Panc1 (cell line): ENCODE data around the gene RAP1GAP2. TPM values are rescaled to one million over a fixed set of nuclear protein-coding genes. Genes with fewer than 3 reads are reported as not detected.

ENCODE experiments used
- ATAC-seq: fragments of 200-7000 bp; cut with Tn5 transposase; 2 replicates; pipeline ENCODE4 v1.9.1; 2020; ENCODE audit warnings: mild to moderate bottlenecking, moderate library complexity
- BruUV-seq: library from RNA; stranded (reverse); fragments of 400-500 nt; replicated peaks from 2 replicates; lab custom pipeline; 2021; lab: Mats Ljungman, UMichigan
- CTCF ChIA-PET: fragments of 300-600 bp; sonication (Branson Sonifier 250); formaldehyde crosslinking; loops from one replicate; lab custom pipeline; 2022; ENCODE audit warnings: antibody characterized with exemption; lab: Charles Lee
- POLR2A ChIA-PET: fragments of 300-600 bp; sonication (Branson Sonifier 250); formaldehyde crosslinking; loops from one replicate; lab custom pipeline; 2022; ENCODE audit warnings: antibody characterized with exemption; lab: Charles Lee
- DNase-seq: peaks from one replicate; pipeline ENCODE4 v3.0.0-alpha.2; 2010; ENCODE audit warnings: low read depth, low spot score
- H3K27ac ChIP-seq: 2 replicates; pipeline ENCODE4 v1.5.1; 2011; ENCODE audit warnings: mild to moderate bottlenecking, low read length, inconsistent platforms
- H3K27me3 ChIP-seq: fragments of 200-500 bp; sonication (Bioruptor generic); 2 replicates; pipeline ENCODE4 v1.6.0; 2014; ENCODE audit warnings: low read length, inconsistent platforms; ENCODE audit not compliant: control insufficient read depth, insufficient read depth
- H3K36me3 ChIP-seq: fragments of 200-500 bp; sonication (Bioruptor generic); 2 replicates; pipeline ENCODE4 v1.5.1; 2014; ENCODE audit warnings: inconsistent platforms, mild to moderate bottlenecking, low read length, moderate library complexity; ENCODE audit not compliant: control insufficient read depth, insufficient read depth
- H3K4me1 ChIP-seq: 2 replicates; pipeline ENCODE4 v1.5.1; 2011; ENCODE audit warnings: inconsistent platforms, mild to moderate bottlenecking, low read length, moderate library complexity; ENCODE audit not compliant: control insufficient read depth, insufficient read depth
- H3K4me3 ChIP-seq, 2 experiments: 2 replicates each; pipeline ENCODE4 v1.5.1; 2011 to 2012; ENCODE audit warnings: low read depth in 2 of 2, low read length in 2 of 2, mild to moderate bottlenecking in 2 of 2, inconsistent platforms in 1 of 2, moderate library complexity in 1 of 2
- H3K9me3 ChIP-seq: fragments of 200-500 bp; sonication (Bioruptor generic); 2 replicates; pipeline ENCODE4 v1.5.1; 2014; ENCODE audit warnings: low read depth, mild to moderate bottlenecking, inconsistent platforms, low read length, moderate library complexity; ENCODE audit not compliant: control insufficient read depth, insufficient read depth
- CTCF ChIP-seq: fragments of 450-650 bp; IDR thresholded peaks from 2 replicates; pipeline ENCODE4 v1.5.1; 2017; ENCODE audit warnings: mild to moderate bottlenecking
- POLR2AphosphoS5 ChIP-seq: IDR thresholded peaks from 2 replicates; pipeline ENCODE4 v1.6.1; 2012; ENCODE audit warnings: mild to moderate bottlenecking, low read depth, low read length, moderate library complexity
- SIN3A ChIP-seq: IDR thresholded peaks from 2 replicates; pipeline ENCODE4 v1.6.1; 2012; ENCODE audit warnings: low read depth, mild to moderate bottlenecking, low read length, moderate library complexity, borderline replicate concordance; ENCODE audit not compliant: insufficient read depth
- TCF7L2 ChIP-seq: IDR thresholded peaks from 2 replicates; pipeline ENCODE4 v1.6.1; 2011; ENCODE audit warnings: mild to moderate bottlenecking, low read depth, low read length, inconsistent platforms
- in situ Hi-C: cut with HindIII; loops from 2 replicates; pipeline ENCODE4 v1.10.0; 2016; ENCODE audit warnings: low sequenced_read_pairs, low pct_unique_long_range_greater_than_20kb
- intact Hi-C: fragments of 100-400 bp; cut with micrococcal nuclease; formaldehyde crosslinking; loops from one replicate; pipeline ENCODE4 v1.10.0; 2022; ENCODE audit not compliant: unreplicated experiment
- total RNA-seq: library from RNA; stranded (reverse); gene quantifications from one replicate; pipeline ENCODE4 v1.2.1, GENCODE V29; 2021; ENCODE audit not compliant: unreplicated experiment
- TF ChIP-seq, protein P1 (sequence below), 2 experiments: IDR thresholded peaks; 2 replicates each; pipeline ENCODE4 v1.6.1; 2011 to 2012; ENCODE audit warnings: low read depth in 2 of 2, control low read depth in 1 of 2, low read length in 1 of 2, mild to moderate bottlenecking in 1 of 2, moderate library complexity in 1 of 2; ENCODE audit not compliant: insufficient read depth in 1 of 2

Gene RAP1GAP2
- total RNA-seq, 1 experiment from 2014 or later, result 10.0 TPM

DNA sequence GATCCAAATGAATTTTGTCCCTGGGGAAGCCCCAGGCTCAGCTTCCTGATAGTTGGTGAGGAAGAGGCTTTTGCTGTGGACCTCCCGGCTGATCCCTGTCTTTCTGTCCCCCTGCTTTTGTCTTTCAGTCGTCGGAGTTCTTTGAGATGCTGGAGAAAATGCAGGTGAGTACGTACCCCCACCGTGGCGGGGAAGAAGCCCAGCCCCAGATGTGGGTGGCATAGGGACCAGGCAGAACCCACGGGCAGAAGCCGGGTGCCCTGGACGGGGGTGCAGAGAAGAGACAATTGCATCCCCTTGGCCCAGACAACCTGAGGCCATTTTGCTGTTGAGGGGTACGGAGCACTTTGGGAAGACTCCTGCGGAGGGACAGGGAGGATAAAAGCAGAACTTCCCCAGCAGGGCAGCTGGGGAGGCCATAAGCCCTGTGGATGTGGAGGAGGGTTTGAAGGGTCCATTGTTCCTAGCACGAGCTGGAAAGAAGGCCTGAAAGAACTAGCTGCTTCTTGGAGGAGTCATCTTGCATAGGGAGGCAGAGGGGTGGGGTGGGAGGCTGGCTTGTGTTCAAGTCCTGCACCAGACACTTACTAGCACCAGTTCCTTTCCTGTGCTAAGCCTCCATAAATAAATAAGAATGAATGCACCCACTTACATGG is 161.5 kb downstream of the RAP1GAP2 start:
- ChIA-PET POLR2A (no interaction called here), CTCF (no interaction called here)
- TF ChIP-seq POLR2AphosphoS5, result no peak
- TF ChIP-seq, protein P1, sequence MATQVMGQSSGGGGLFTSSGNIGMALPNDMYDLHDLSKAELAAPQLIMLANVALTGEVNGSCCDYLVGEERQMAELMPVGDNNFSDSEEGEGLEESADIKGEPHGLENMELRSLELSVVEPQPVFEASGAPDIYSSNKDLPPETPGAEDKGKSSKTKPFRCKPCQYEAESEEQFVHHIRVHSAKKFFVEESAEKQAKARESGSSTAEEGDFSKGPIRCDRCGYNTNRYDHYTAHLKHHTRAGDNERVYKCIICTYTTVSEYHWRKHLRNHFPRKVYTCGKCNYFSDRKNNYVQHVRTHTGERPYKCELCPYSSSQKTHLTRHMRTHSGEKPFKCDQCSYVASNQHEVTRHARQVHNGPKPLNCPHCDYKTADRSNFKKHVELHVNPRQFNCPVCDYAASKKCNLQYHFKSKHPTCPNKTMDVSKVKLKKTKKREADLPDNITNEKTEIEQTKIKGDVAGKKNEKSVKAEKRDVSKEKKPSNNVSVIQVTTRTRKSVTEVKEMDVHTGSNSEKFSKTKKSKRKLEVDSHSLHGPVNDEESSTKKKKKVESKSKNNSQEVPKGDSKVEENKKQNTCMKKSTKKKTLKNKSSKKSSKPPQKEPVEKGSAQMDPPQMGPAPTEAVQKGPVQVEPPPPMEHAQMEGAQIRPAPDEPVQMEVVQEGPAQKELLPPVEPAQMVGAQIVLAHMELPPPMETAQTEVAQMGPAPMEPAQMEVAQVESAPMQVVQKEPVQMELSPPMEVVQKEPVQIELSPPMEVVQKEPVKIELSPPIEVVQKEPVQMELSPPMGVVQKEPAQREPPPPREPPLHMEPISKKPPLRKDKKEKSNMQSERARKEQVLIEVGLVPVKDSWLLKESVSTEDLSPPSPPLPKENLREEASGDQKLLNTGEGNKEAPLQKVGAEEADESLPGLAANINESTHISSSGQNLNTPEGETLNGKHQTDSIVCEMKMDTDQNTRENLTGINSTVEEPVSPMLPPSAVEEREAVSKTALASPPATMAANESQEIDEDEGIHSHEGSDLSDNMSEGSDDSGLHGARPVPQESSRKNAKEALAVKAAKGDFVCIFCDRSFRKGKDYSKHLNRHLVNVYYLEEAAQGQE (IDR thresholded peaks at IDR 0.05; ENCODE audit: insufficient read depth in 1 of 2, low read depth in 2 of 2, low read length in 1 of 2), result no peak
- TF ChIP-seq TCF7L2, result no peak
- TF ChIP-seq CTCF, result no peak
- TF ChIP-seq SIN3A, result no peak
- no TSS peak for BruUV-seq
- H3K9me3 ChIP-seq, result no peaks in the 10 kb centered on the region
- peak overlapping the region; percentile 17; the same call in 1 of the 2 replicates for H3K27ac ChIP-seq
- intact Hi-C loops, result no loop called here
- H3K4me1 ChIP-seq, result peaks cover 24% of the 10 kb centered on the region
- H3K27me3 ChIP-seq, result no peaks in the 10 kb centered on the region
- no peaks in the 10 kb centered on the region for H3K36me3 ChIP-seq
- ATAC-seq (no peak), DNase-seq (no peak)
- in situ Hi-C loops, result no loop called here
- no peak overlapping the region for H3K4me3 ChIP-seq

GRCh38 chr17:2958706-2959222 is 162.5 kb downstream of the RAP1GAP2 start:
- no peak for DNase-seq
- intact Hi-C loops (no loop called here), in situ Hi-C loops (no loop called here)
- peak overlapping the region; percentile 78; the same call in 1 of the 2 replicates for H3K27ac ChIP-seq
- POLR2A ChIA-PET, result no interaction called here
- CTCF ChIA-PET, result no interaction called here
- H3K9me3 ChIP-seq, result no peaks in the 10 kb centered on the region
- TF ChIP-seq SIN3A (no peak), TCF7L2 (no peak), CTCF (no peak), POLR2AphosphoS5 (no peak)
- TF ChIP-seq, protein P1 (IDR thresholded peaks at IDR 0.05; ENCODE audit: insufficient read depth in 1 of 2, low read depth in 2 of 2, low read length in 1 of 2), result no peak
- H3K36me3 ChIP-seq, result no peaks in the 10 kb centered on the region
- H3K4me1 ChIP-seq, result peaks cover 23% of the 10 kb centered on the region
- BruUV-seq, result no TSS peak
- H3K4me3 ChIP-seq, result no peak overlapping the region
- no peaks in the 10 kb centered on the region for H3K27me3 ChIP-seq
- ATAC-seq, result no peak
